Thyroid gland (tissue), 4 donors: ENCODE results near the gene RAB31. TPM values are rescaled to one million over a fixed set of nuclear protein-coding genes. Genes with fewer than 3 reads are reported as not detected.
"Not testable (repeated sequence)": the region's sequence is repeated elsewhere in the genome, so short reads cannot be mapped to it uniquely, and the experiment has no call there.

Experiments used
- DNase-seq, 2 donors: peaks; one replicate each; pipeline ENCODE4 v3.0.0-alpha.2; 2019
- H3K27ac ChIP-seq, 3 donors: fragments of 200-600 bp; sonication (generic); 1 replicate in 2 of 3; 2 replicates in 1 of 3; pipeline ENCODE4 v1.5.1; 2016 to 2019; ENCODE audit warnings: mild to moderate bottlenecking in 1 of 3, moderate library complexity in 1 of 3
- H3K27me3 ChIP-seq: fragments of 200-600 bp; sonication (generic); one replicate; pipeline ENCODE4 v1.5.1; 2019
- H3K36me3 ChIP-seq, 2 donors: fragments of 200-600 bp; sonication (generic); one replicate each; pipeline ENCODE4 v1.5.1; 2016 to 2019
- H3K4me1 ChIP-seq, 2 donors: fragments of 200-600 bp; sonication (generic); one replicate each; pipeline ENCODE4 v1.5.1; 2017 to 2019
- H3K4me3 ChIP-seq, 3 donors: fragments of 200-600 bp; sonication (generic); replicated peaks in 1 of 3; 1 replicate in 2 of 3; 2 replicates in 1 of 3; pipeline ENCODE4 v1.5.1; 2016; ENCODE audit warnings: mild to moderate bottlenecking in 1 of 3
- H3K9me3 ChIP-seq: fragments of 200-600 bp; sonication (generic); one replicate; pipeline ENCODE4 v1.5.1; 2017
- CTCF ChIP-seq, 6 experiments: fragments of 200-600 bp in 3 of 6; fragments of 450-650 bp in 3 of 6; sonication (generic) in 3 of 6; IDR thresholded peaks; one replicate each; pipeline ENCODE4 v1.5.1; 2016 to 2019; ENCODE audit warnings: antibody characterized with exemption in 6 of 6, mild to moderate bottlenecking in 2 of 6, inconsistent platforms in 1 of 6, moderate library complexity in 1 of 6
- POLR2A ChIP-seq, 2 donors: fragments of 450-650 bp; IDR thresholded peaks; one replicate each; pipeline ENCODE4 v1.6.1; 2017; ENCODE audit warnings: antibody characterized with exemption in 2 of 2, mild to moderate bottlenecking in 2 of 2, moderate library complexity in 1 of 2
- WGBS, 2 donors: methylation state at CpG; one replicate each; pipeline ENCODE4 v1.1.5; 2017; 5-methylcytosine and 5-hydroxymethylcytosine counted together
- intact Hi-C: fragments of 100-400 bp; cut with DNase I; formaldehyde crosslinking; loops from one replicate; pipeline ENCODE4 v1.15.1; 2023
- total RNA-seq, 4 donors: library from RNA; depleted of rRNA; stranded (reverse); fragments of >200 nt; gene quantifications; one replicate each; pipeline ENCODE4 v1.2.3, GENCODE V29; 2016

Gene RAB31
- total RNA-seq, 4 donors from 2014 or later = 33.9 to 72.7 (median 40.8) TPM

GRCh38 chr18:9766740-9767139, 58.6 kb downstream of the RAB31 start:
- intact Hi-C loops = no loop called here

GRCh38 chr18:9768071-9768691, 60.1 kb downstream of the RAB31 start:
- H3K27ac ChIP-seq, DNase-seq, H3K9me3 ChIP-seq, H3K4me3 ChIP-seq, intact Hi-C loops, H3K27me3 ChIP-seq, H3K36me3 ChIP-seq: not testable (repeated sequence)
- H3K4me1 ChIP-seq = peaks cover 6 to 15% of the 10 kb centered on the region in 2 donors
- WGBS, 2 donors = 79 to 97% methylated on average over 2 of the region's 2 CpGs

More at GRCh38 chr18:9766740-9767139, 58.6 kb downstream of the RAB31 start:
- Histone ChIP-seq H3K36me3 (no peaks in the 10 kb centered on the region), H3K9me3 (no peaks in the 10 kb centered on the region), H3K27me3 (no peaks in the 10 kb centered on the region), H3K4me1 (peaks cover 2 to 9% of the 10 kb centered on the region in 2 donors), H3K27ac (no peak overlapping the region), H3K4me3 (no peak overlapping the region)
- DNase-seq = no peak
- TF ChIP-seq POLR2A (IDR thresholded peaks at IDR 0.05) (no peak), CTCF (IDR thresholded peaks at IDR 0.05) (no peak)
- 95 to 100% methylated on average over 1 of the region's 1 CpG for WGBS, 2 donors

- H3K9me3 ChIP-seq, H3K4me3 ChIP-seq, H3K27ac ChIP-seq, H3K27me3 ChIP-seq, DNase-seq, H3K36me3 ChIP-seq, intact Hi-C loops: not testable (repeated sequence)
- H3K4me1 ChIP-seq = peaks cover 6 to 15% of the 10 kb centered on the region in 2 donors
- WGBS, 2 donors = 86 to 88% methylated on average over 3 of the region's 3 CpGs
Measured at GRCh38 chr18:9770111-9770510, 62.0 kb downstream of the RAB31 start.

- peak; percentile 91 to 93 for DNase-seq
- Histone ChIP-seq H3K4me3 (no peak overlapping the region), H3K27me3 (no peaks in the 10 kb centered on the region), H3K9me3 (no peaks in the 10 kb centered on the region), H3K27ac (peak overlapping the region in 2 of 3 donors; percentile 21 to 58), H3K4me1 (peaks cover 6 to 15% of the 10 kb centered on the region in 2 donors), H3K36me3 (no peaks in the 10 kb centered on the region)
- no peak for TF ChIP-seq POLR2A (IDR thresholded peaks at IDR 0.05)
- peak; percentile 97 to 99 (median 97) for TF ChIP-seq CTCF (IDR thresholded peaks at IDR 0.05)
- 17% methylated on average over 18 of the region's 18 CpGs for WGBS, 2 donors
- intact Hi-C loops = no loop called here
Measured at GRCh38 chr18:9771261-9771976, 63.3 kb downstream of the RAB31 start.

- H3K27ac ChIP-seq = peak overlapping the region in 2 of 3 donors; percentile 21 to 58
- no peak for DNase-seq
- H3K4me1 ChIP-seq = peaks cover 6 to 15% of the 10 kb centered on the region in 2 donors
- H3K4me3 ChIP-seq = no peak overlapping the region
- WGBS, 2 donors = 79 to 81% methylated on average over 14 of the region's 14 CpGs
- H3K27me3 ChIP-seq = no peaks in the 10 kb centered on the region
- intact Hi-C loops = no loop called here
- TF ChIP-seq CTCF (IDR thresholded peaks at IDR 0.05) (no peak), POLR2A (IDR thresholded peaks at IDR 0.05) (no peak)
- no peaks in the 10 kb centered on the region for H3K9me3 ChIP-seq
- H3K36me3 ChIP-seq = no peaks in the 10 kb centered on the region
Measured at GRCh38 chr18:9771977-9772660, 64.0 kb downstream of the RAB31 start.
